ENCODE results near the gene PRR20G. TPM values are rescaled to one million over a fixed set of nuclear protein-coding genes. Genes with fewer than 3 reads are reported as not detected.

PRR20G gene
- total RNA-seq, 2 experiments from 2014 or later = not detected

GRCh38 chr3:127264794-127265514, 22.9 kb downstream of the PRR20G start:
- no peaks in the 10 kb centered on the region for H3K4me1 ChIP-seq (ENCODE audit: insufficient read depth, low read length, poor library complexity, severe bottlenecking)
- no TSS peak for BruUV-seq (replicated peaks)
- CTCF ChIA-PET (ENCODE audit: unreplicated experiment) = no interaction called here
- TF ChIP-seq EZH2phosphoT487 (IDR thresholded peaks at IDR 0.05; ENCODE audit: borderline replicate concordance, low read depth, low read length) (no peak), CTCF (conservative IDR thresholded peaks at IDR 0.05; ENCODE audit: low read length) (no peak)
- intact Hi-C loops (cut with micrococcal nuclease; ENCODE audit: unreplicated experiment) = no loop called here
- no peaks in the 10 kb centered on the region for H3K9me3 ChIP-seq (ENCODE audit: low read length)
- no peak overlapping the region for H3K27ac ChIP-seq (ENCODE audit: low read depth, low read length, poor library complexity, severe bottlenecking)
- no peaks in the 10 kb centered on the region for H3K36me3 ChIP-seq (ENCODE audit: insufficient read depth, low read length)
- no peaks in the 10 kb centered on the region for H3K9me2 ChIP-seq (ENCODE audit: insufficient read depth, low read length)
- no peak overlapping the region for H3K4me2 ChIP-seq (ENCODE audit: low read length)
- H3K79me2 ChIP-seq (ENCODE audit: insufficient read depth, low read depth, low read length) = no peaks in the 10 kb centered on the region
- no peaks in the 10 kb centered on the region for H4K20me1 ChIP-seq (ENCODE audit: insufficient read depth, low read length)
- no peak overlapping the region for H3K4me3 ChIP-seq (ENCODE audit: low read depth, low read length, poor library complexity, severe bottlenecking)
- POLR2A ChIA-PET = no interaction called here
- no peak for DNase-seq (ENCODE audit: low spot score)
- H2AFZ ChIP-seq (ENCODE audit: low read length) = no peak overlapping the region

- Histone ChIP-seq H3K4me2 (ENCODE audit: low read length) (no peak overlapping the region), H3K79me2 (ENCODE audit: insufficient read depth, low read depth, low read length) (no peaks in the 10 kb centered on the region), H3K4me1 (ENCODE audit: insufficient read depth, low read length, poor library complexity, severe bottlenecking) (no peaks in the 10 kb centered on the region), H3K36me3 (ENCODE audit: insufficient read depth, low read length) (no peaks in the 10 kb centered on the region), H3K9me2 (ENCODE audit: insufficient read depth, low read length) (no peaks in the 10 kb centered on the region), H3K4me3 (ENCODE audit: low read depth, low read length, poor library complexity, severe bottlenecking) (no peak overlapping the region), H3K27ac (ENCODE audit: low read depth, low read length, poor library complexity, severe bottlenecking) (no peak overlapping the region), H3K9me3 (ENCODE audit: low read length) (no peaks in the 10 kb centered on the region), H2AFZ (ENCODE audit: low read length) (no peak overlapping the region), H4K20me1 (ENCODE audit: insufficient read depth, low read length) (no peaks in the 10 kb centered on the region)
- intact Hi-C loops (cut with micrococcal nuclease; ENCODE audit: unreplicated experiment) = no loop called here
- no peak for TF ChIP-seq EZH2phosphoT487 (IDR thresholded peaks at IDR 0.05; ENCODE audit: borderline replicate concordance, low read depth, low read length)
- no peak for TF ChIP-seq CTCF (conservative IDR thresholded peaks at IDR 0.05; ENCODE audit: low read length)
- DNase-seq (ENCODE audit: low spot score) = no peak
- CTCF ChIA-PET (ENCODE audit: unreplicated experiment) = no interaction called here
- BruUV-seq (replicated peaks) = no TSS peak
- POLR2A ChIA-PET = no interaction called here
These were observed 23.6 kb downstream of the PRR20G start for GRCh38 chr3:127264292-127264691.

- Histone ChIP-seq H3K9me3 (ENCODE audit: low read length) (no peaks in the 10 kb centered on the region), H4K20me1 (ENCODE audit: insufficient read depth, low read length) (no peaks in the 10 kb centered on the region), H2AFZ (ENCODE audit: low read length) (no peak overlapping the region), H3K4me3 (ENCODE audit: low read depth, low read length, poor library complexity, severe bottlenecking) (no peak overlapping the region), H3K4me2 (ENCODE audit: low read length) (no peak overlapping the region), H3K79me2 (ENCODE audit: insufficient read depth, low read depth, low read length) (no peaks in the 10 kb centered on the region), H3K9me2 (ENCODE audit: insufficient read depth, low read length) (no peaks in the 10 kb centered on the region), H3K4me1 (ENCODE audit: insufficient read depth, low read length, poor library complexity, severe bottlenecking) (no peaks in the 10 kb centered on the region), H3K27ac (ENCODE audit: low read depth, low read length, poor library complexity, severe bottlenecking) (no peak overlapping the region), H3K36me3 (ENCODE audit: insufficient read depth, low read length) (no peaks in the 10 kb centered on the region)
- no peak for DNase-seq (ENCODE audit: low spot score)
- ChIA-PET POLR2A (no interaction called here), CTCF (ENCODE audit: unreplicated experiment) (no interaction called here)
- intact Hi-C loops (cut with micrococcal nuclease; ENCODE audit: unreplicated experiment) = no loop called here
- no TSS peak for BruUV-seq (replicated peaks)
- TF ChIP-seq EZH2phosphoT487 (IDR thresholded peaks at IDR 0.05; ENCODE audit: borderline replicate concordance, low read depth, low read length) (no peak), CTCF (conservative IDR thresholded peaks at IDR 0.05; ENCODE audit: low read length) (no peak)
These were observed 24.1 kb downstream of the PRR20G start for GRCh38 chr3:127263586-127264231.
